ENCODE data around the gene USP3. TPM values are rescaled to one million over a fixed set of nuclear protein-coding genes. Genes with fewer than 3 reads are reported as not detected.

USP3 gene
- total RNA-seq, 4 donors from 2014 or later = 40.1 to 46.5 (median 41.3) TPM

- Histone ChIP-seq H3K4me1 (peaks cover 50 to 80% (median 78%) of the 10 kb centered on the region in 4 donors), H3K27me3 (peaks cover 0 to 3% (median 0%) of the 10 kb centered on the region in 4 donors), H3K9me3 (no peaks in the 10 kb centered on the region), H3K4me3 (no peak overlapping the region), H3K36me3 (no peaks in the 10 kb centered on the region), H3K27ac (replicated peaks in 1 of 4) (peak overlapping the region in 3 of 4 donors; percentile 18 to 36 (median 32))
- TF ChIP-seq EP300 (IDR thresholded peaks at IDR 0.05) (no peak), POLR2A (IDR thresholded peaks at IDR 0.05; ENCODE audit: low read depth) (no peak), CTCF (IDR thresholded peaks at IDR 0.05) (no peak), POLR2AphosphoS5 (IDR thresholded peaks at IDR 0.05) (no peak)
- intact Hi-C loops (cut with DNase I) = loop anchor here (5.0 kb wide), 1 partner anchor 88 kb away; the partner anchor contains the start of gene FBXL22
- WGBS = 67% methylated on average over 6 of the region's 6 CpGs
- DNase-seq (ENCODE audit: extremely low spot score) = no peak
Measured at GRCh38 chr15:63509056-63509954, 4.9 kb downstream of the USP3 start.

GRCh38 chr15:63509955-63510940 lies 5.9 kb downstream of the USP3 start:
- DNase-seq (ENCODE audit: extremely low spot score) = no peak
- Histone ChIP-seq H3K36me3 (no peaks in the 10 kb centered on the region), H3K4me3 (no peak overlapping the region), H3K4me1 (peaks cover 59 to 90% (median 87%) of the 10 kb centered on the region in 4 donors), H3K27ac (replicated peaks in 1 of 4) (peak overlapping the region in 3 of 4 donors; percentile 18 to 36 (median 32)), H3K27me3 (no peaks in the 10 kb centered on the region), H3K9me3 (no peaks in the 10 kb centered on the region)
- intact Hi-C loops (cut with DNase I) = loop anchor here (5.0 kb wide), 1 partner anchor 87 kb away; the partner anchor contains the start of gene FBXL22
- 42% methylated on average over 5 of the region's 5 CpGs for WGBS
- TF ChIP-seq POLR2A (IDR thresholded peaks at IDR 0.05; ENCODE audit: low read depth) = no peak
- no peak for TF ChIP-seq CTCF (IDR thresholded peaks at IDR 0.05)
- no peak for TF ChIP-seq POLR2AphosphoS5 (IDR thresholded peaks at IDR 0.05)
- no peak for TF ChIP-seq EP300 (IDR thresholded peaks at IDR 0.05)

- Histone ChIP-seq H3K9me3 (no peaks in the 10 kb centered on the region), H3K27me3 (no peaks in the 10 kb centered on the region), H3K4me1 (peaks cover 63 to 94% (median 92%) of the 10 kb centered on the region in 4 donors), H3K4me3 (no peak overlapping the region), H3K27ac (replicated peaks in 1 of 4) (no peak overlapping the region), H3K36me3 (no peaks in the 10 kb centered on the region)
- TF ChIP-seq EP300 (IDR thresholded peaks at IDR 0.05) (no peak), CTCF (IDR thresholded peaks at IDR 0.05) (no peak)
- intact Hi-C loops (cut with DNase I) = no loop called here
- 91% methylated on average over 5 of the region's 5 CpGs for WGBS
- no peak for DNase-seq (ENCODE audit: extremely low spot score)
Measured at GRCh38 chr15:63512148-63512547, 7.8 kb downstream of the USP3 start.

- WGBS = 98% methylated on average over 6 of the region's 6 CpGs
- Histone ChIP-seq H3K27me3 (no peaks in the 10 kb centered on the region), H3K36me3 (no peaks in the 10 kb centered on the region), H3K9me3 (no peaks in the 10 kb centered on the region), H3K4me1 (peaks cover 64 to 94% (median 92%) of the 10 kb centered on the region in 4 donors), H3K27ac (replicated peaks in 1 of 4) (no peak overlapping the region), H3K4me3 (no peak overlapping the region)
- TF ChIP-seq CTCF (IDR thresholded peaks at IDR 0.05) (no peak), EP300 (IDR thresholded peaks at IDR 0.05) (no peak), POLR2A (IDR thresholded peaks at IDR 0.05; ENCODE audit: low read depth) (no peak), POLR2AphosphoS5 (IDR thresholded peaks at IDR 0.05) (no peak)
- DNase-seq (ENCODE audit: extremely low spot score) = no peak
- intact Hi-C loops (cut with DNase I) = no loop called here
Measured at GRCh38 chr15:63513271-63513670, 8.9 kb downstream of the USP3 start.

Data from esophagus muscularis mucosa (tissue), 4 donors.